Testis (tissue), 3 donors: ENCODE results near the gene FEM1C. TPM values are rescaled to one million over a fixed set of nuclear protein-coding genes. Genes with fewer than 3 reads are reported as not detected.

Experiments
- DNase-seq: peaks from one replicate; pipeline ENCODE4 v3.0.0-alpha.2; 2019
- H3K27ac ChIP-seq, 2 donors: fragments of 200-600 bp; sonication (generic); one replicate each; pipeline ENCODE4 v1.5.1; 2019
- H3K27me3 ChIP-seq: fragments of 200-600 bp; sonication (generic); one replicate; pipeline ENCODE4 v1.5.1; 2019
- H3K36me3 ChIP-seq: fragments of 200-600 bp; sonication (generic); one replicate; pipeline ENCODE4 v1.5.1; 2017; ENCODE audit warnings: low read depth; ENCODE audit errors: missing control alignments
- H3K4me1 ChIP-seq: fragments of 200-600 bp; sonication (generic); one replicate; pipeline ENCODE4 v1.5.1; 2019
- H3K4me3 ChIP-seq, 2 donors: fragments of 200-600 bp; sonication (generic); one replicate each; pipeline ENCODE4 v1.5.1; 2017 to 2019
- H3K9me3 ChIP-seq: fragments of 200-600 bp; sonication (generic); one replicate; pipeline ENCODE4 v1.5.1; 2017
- CTCF ChIP-seq, 3 experiments: fragments of 450-650 bp in 2 of 3; fragments of 200-600 bp in 1 of 3; sonication (generic) in 1 of 3; IDR thresholded peaks; one replicate each; pipeline ENCODE4 v1.5.1; 2016 to 2019; ENCODE audit warnings: antibody characterized with exemption in 3 of 3, mild to moderate bottlenecking in 2 of 3, moderate library complexity in 1 of 3
- POLR2A ChIP-seq: fragments of 450-650 bp; IDR thresholded peaks from one replicate; pipeline ENCODE4 v1.6.1; 2017; ENCODE audit warnings: antibody characterized with exemption, mild to moderate bottlenecking, moderate library complexity
- WGBS, 2 donors: methylation state at CpG; one replicate each; pipeline ENCODE4 v1.1.5; 2018; 5-methylcytosine and 5-hydroxymethylcytosine counted together
- intact Hi-C: fragments of 100-400 bp; cut with DNase I; formaldehyde crosslinking; loops from one replicate; pipeline ENCODE4 v1.15.1; 2023; ENCODE audit warnings: low total_unique reads
- polyA plus RNA-seq: library from polyadenylated mRNA; stranded (reverse); fragments of 350-450 nt; fragmentation: Illumina TruSeq; extraction: RNeasy Lipid Tissue Mini Kit (QIAGEN cat#74804); gene quantifications from one replicate; pipeline ENCODE4 v1.2.3, GENCODE V29; 2014; ENCODE audit warnings: low read depth, low replicate concordance; ENCODE audit not compliant: insufficient read depth
- total RNA-seq, 2 donors: library from RNA; depleted of rRNA; stranded (reverse); fragments of >200 nt; gene quantifications; one replicate each; pipeline ENCODE4 v1.2.3, GENCODE V29; 2016

The FEM1C gene
- total and polyA plus RNA-seq, 3 donors from 2014 or later = 20.0 to 28.7 (median 25.9) TPM

- no peak overlapping the region for H3K27ac ChIP-seq
- WGBS, 2 donors = 51 to 60% methylated on average over 3 of the region's 3 CpGs
- H3K4me1 ChIP-seq = no peaks in the 10 kb centered on the region
- intact Hi-C loops = no loop called here
- no peaks in the 10 kb centered on the region for H3K27me3 ChIP-seq
- no peaks in the 10 kb centered on the region for H3K9me3 ChIP-seq
- H3K36me3 ChIP-seq = no peaks in the 10 kb centered on the region
- no peak overlapping the region for H3K4me3 ChIP-seq
- no peak for DNase-seq
- TF ChIP-seq CTCF (IDR thresholded peaks at IDR 0.05) (no peak), POLR2A (no peak)
Observed at GRCh38 chr5:115501464-115502210, 42.9 kb downstream of the FEM1C start.

- no peaks in the 10 kb centered on the region for H3K4me1 ChIP-seq
- no peaks in the 10 kb centered on the region for H3K27me3 ChIP-seq
- H3K9me3 ChIP-seq = no peaks in the 10 kb centered on the region
- no peak for DNase-seq
- no peak overlapping the region for H3K27ac ChIP-seq
- intact Hi-C loops = no loop called here
- H3K36me3 ChIP-seq = no peaks in the 10 kb centered on the region
- no peak for TF ChIP-seq CTCF (IDR thresholded peaks at IDR 0.05)
- no peak for TF ChIP-seq POLR2A
- H3K4me3 ChIP-seq = no peak overlapping the region
Observed at GRCh38 chr5:115500225-115500624, 44.4 kb downstream of the FEM1C start.

- no peaks in the 10 kb centered on the region for H3K27me3 ChIP-seq
- H3K4me1 ChIP-seq = no peaks in the 10 kb centered on the region
- intact Hi-C loops = no loop called here
- H3K27ac ChIP-seq = no peak overlapping the region
- no peak for DNase-seq
- TF ChIP-seq CTCF (IDR thresholded peaks at IDR 0.05) (no peak), POLR2A (no peak)
- no peak overlapping the region for H3K4me3 ChIP-seq
- 65 to 75% methylated on average over 5 of the region's 5 CpGs for WGBS, 2 donors
- H3K9me3 ChIP-seq = no peaks in the 10 kb centered on the region
- no peaks in the 10 kb centered on the region for H3K36me3 ChIP-seq
Observed at GRCh38 chr5:115496936-115497576, 47.5 kb downstream of the FEM1C start.

- Histone ChIP-seq H3K4me3 (no peak overlapping the region), H3K4me1 (no peaks in the 10 kb centered on the region), H3K9me3 (no peaks in the 10 kb centered on the region), H3K36me3 (no peaks in the 10 kb centered on the region), H3K27me3 (no peaks in the 10 kb centered on the region), H3K27ac (no peak overlapping the region)
- DNase-seq = no peak
- WGBS, 2 donors = 62 to 69% methylated on average over 6 of the region's 6 CpGs
- TF ChIP-seq POLR2A (no peak), CTCF (IDR thresholded peaks at IDR 0.05) (no peak)
- intact Hi-C loops = no loop called here
Observed at GRCh38 chr5:115494570-115495289, 49.8 kb downstream of the FEM1C start.
